WTC11 (cell line): ENCODE measurements around the gene SLC45A1. TPM values are rescaled to one million over a fixed set of nuclear protein-coding genes. Genes with fewer than 3 reads are reported as not detected.
"Not testable (repeated sequence)": the region's sequence is repeated elsewhere in the genome, so short reads cannot be mapped to it uniquely, and the experiment has no call there.

Experiments
- ATAC-seq: fragments of 200-7000 bp; cut with Tn5 transposase; 2 replicates; pipeline ENCODE4 v1.10.0; 2021; ENCODE audit warnings: mild to moderate bottlenecking, moderate library complexity
- CTCF ChIA-PET: fragments of 300-600 bp; sonication (Branson Sonifier 250); formaldehyde crosslinking; loops from one replicate; lab custom pipeline; 2021; ENCODE audit warnings: antibody characterized with exemption; lab: Charles Lee
- POLR2A ChIA-PET: fragments of 350-600 bp; sonication (Branson Sonifier 250); formaldehyde crosslinking; loops from one replicate; lab custom pipeline; 2021; ENCODE audit warnings: antibody characterized with exemption; lab: Charles Lee
- DNase-seq: peaks from one replicate; pipeline ENCODE4 v3.0.0; 2021; ENCODE audit warnings: low spot score
- H3K27ac Mint-ChIP-seq: 2 replicates; pipeline ENCODE4 v1.8.0; 2021; ENCODE audit warnings: mixed read lengths
- H3K27me3 Mint-ChIP-seq: 2 replicates; pipeline ENCODE4 v1.8.0; 2021; ENCODE audit warnings: low read depth, mild to moderate bottlenecking, moderate library complexity, mixed read lengths
- H3K36me3 Mint-ChIP-seq: 2 replicates; pipeline ENCODE4 v1.8.0; 2021; ENCODE audit warnings: mixed read lengths
- H3K4me1 Mint-ChIP-seq: 2 replicates; pipeline ENCODE4 v1.8.0; 2022; ENCODE audit warnings: mixed read lengths
- H3K4me3 Mint-ChIP-seq: 2 replicates; pipeline ENCODE4 v1.8.0; 2021; ENCODE audit warnings: mild to moderate bottlenecking, moderate library complexity, mixed read lengths
- H3K9me3 Mint-ChIP-seq: 2 replicates; pipeline ENCODE4 v1.8.0; 2021; ENCODE audit warnings: mixed read lengths
- CTCF ChIP-seq: fragments of 200-600 bp; IDR thresholded peaks from 2 replicates; pipeline ENCODE4 v1.8.0; 2022; ENCODE audit warnings: antibody characterized with exemption
- E2F5 ChIP-seq: sonication (generic); formaldehyde crosslinking; IDR thresholded peaks from 2 replicates; pipeline ENCODE4 v1.8.1; 2022; ENCODE audit warnings: mild to moderate bottlenecking, moderate library complexity, missing genetic modification reagents
- GTF2I ChIP-seq: fragments of 250-450 bp; sonication (Bioruptor Pico); conservative IDR thresholded peaks from 2 replicates; pipeline ENCODE4 v1.4.0; 2021; ENCODE audit warnings: mild to moderate bottlenecking
- MLX ChIP-seq: sonication (generic); formaldehyde crosslinking; IDR thresholded peaks from 2 replicates; pipeline ENCODE4 v1.8.1; 2023; ENCODE audit warnings: mild to moderate bottlenecking, missing genetic modification reagents, moderate library complexity
- NR2C2 ChIP-seq: sonication (generic); formaldehyde crosslinking; IDR thresholded peaks from 2 replicates; pipeline ENCODE4 v1.8.0; 2022; ENCODE audit warnings: mild to moderate bottlenecking, missing genetic modification reagents
- RORB ChIP-seq: fragments of 250-450 bp; sonication (Bioruptor Pico); IDR thresholded peaks from 2 replicates; pipeline ENCODE4 v1.9.0; 2021; ENCODE audit warnings: mild to moderate bottlenecking
- SMAD3 ChIP-seq: sonication (generic); formaldehyde crosslinking; IDR thresholded peaks from 2 replicates; pipeline ENCODE4 v1.8.0; 2022; ENCODE audit warnings: missing genetic modification reagents, mild to moderate bottlenecking, borderline replicate concordance
- ZNF219 ChIP-seq: sonication (generic); formaldehyde crosslinking; IDR thresholded peaks from 2 replicates; pipeline ENCODE4 v1.8.0; 2023; ENCODE audit warnings: missing genetic modification reagents, mild to moderate bottlenecking, borderline replicate concordance
- ZNF263 ChIP-seq: sonication (generic); formaldehyde crosslinking; IDR thresholded peaks from 2 replicates; pipeline ENCODE4 v1.8.1; 2022; ENCODE audit warnings: low read depth, mild to moderate bottlenecking, moderate library complexity, missing genetic modification reagents
- ZNF317 ChIP-seq: sonication (generic); formaldehyde crosslinking; IDR thresholded peaks from 2 replicates; pipeline ENCODE4 v1.8.1; 2023; ENCODE audit warnings: low read depth, mild to moderate bottlenecking, moderate library complexity, missing genetic modification reagents, borderline replicate concordance
- total RNA-seq: library from RNA; stranded (reverse); gene quantifications from 3 replicates; pipeline ENCODE4 v1.2.3, GENCODE V29; 2021
- TF ChIP-seq, protein P1 (sequence below): fragments of 250-450 bp; sonication (Bioruptor Pico); IDR thresholded peaks from 2 replicates; pipeline ENCODE4 v2.1.2; 2022; ENCODE audit warnings: mild to moderate bottlenecking, moderate library complexity
- TF ChIP-seq, protein P2 (sequence below): sonication (generic); formaldehyde crosslinking; IDR thresholded peaks from 2 replicates; pipeline ENCODE4 v1.8.0; 2022; ENCODE audit warnings: missing genetic modification reagents

SLC45A1 gene
- total RNA-seq, 1 experiment from 2014 or later = 2.3 TPM

GRCh38 chr1:8276173-8276914 is 41.6 kb upstream of the SLC45A1 start:
- POLR2A ChIA-PET = interaction anchor here (0.8 kb wide), 1 partner anchor 14 kb away, joined by 3 read pairs; no protein-coding TSS in a partner anchor
- Mint-ChIP-seq H3K9me3 (peaks cover 13% of the 10 kb centered on the region), H3K27ac (no peak overlapping the region), H3K4me1 (peaks cover 3% of the 10 kb centered on the region; the same call in 1 of the 2 replicates), H3K27me3 (no peaks in the 10 kb centered on the region), H3K4me3 (no peak overlapping the region), H3K36me3 (no peaks in the 10 kb centered on the region)
- DNase-seq = no peak
- CTCF ChIA-PET = interaction anchor here (0.9 to 2.5 kb wide), 2 partner anchors 38 to 260 kb away, joined by 3 to 8 read pairs; no protein-coding TSS in a partner anchor
- ATAC-seq = 0 out of 2 replicates have a peak, but pooled peaks have one; percentile 34
- TF ChIP-seq, protein P1, sequence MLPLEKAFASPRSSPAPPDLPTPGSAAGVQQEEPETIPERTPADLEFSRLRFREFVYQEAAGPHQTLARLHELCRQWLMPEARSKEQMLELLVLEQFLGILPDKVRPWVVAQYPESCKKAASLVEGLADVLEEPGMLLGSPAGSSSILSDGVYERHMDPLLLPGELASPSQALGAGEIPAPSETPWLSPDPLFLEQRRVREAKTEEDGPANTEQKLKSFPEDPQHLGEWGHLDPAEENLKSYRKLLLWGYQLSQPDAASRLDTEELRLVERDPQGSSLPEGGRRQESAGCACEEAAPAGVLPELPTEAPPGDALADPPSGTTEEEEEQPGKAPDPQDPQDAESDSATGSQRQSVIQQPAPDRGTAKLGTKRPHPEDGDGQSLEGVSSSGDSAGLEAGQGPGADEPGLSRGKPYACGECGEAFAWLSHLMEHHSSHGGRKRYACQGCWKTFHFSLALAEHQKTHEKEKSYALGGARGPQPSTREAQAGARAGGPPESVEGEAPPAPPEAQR (CRISPR knock-in tag) = no peak
- TF ChIP-seq NR2C2 (CRISPR knock-in tag) (no peak), GTF2I (CRISPR knock-in tag) (no peak), CTCF (no peak)

DNA sequence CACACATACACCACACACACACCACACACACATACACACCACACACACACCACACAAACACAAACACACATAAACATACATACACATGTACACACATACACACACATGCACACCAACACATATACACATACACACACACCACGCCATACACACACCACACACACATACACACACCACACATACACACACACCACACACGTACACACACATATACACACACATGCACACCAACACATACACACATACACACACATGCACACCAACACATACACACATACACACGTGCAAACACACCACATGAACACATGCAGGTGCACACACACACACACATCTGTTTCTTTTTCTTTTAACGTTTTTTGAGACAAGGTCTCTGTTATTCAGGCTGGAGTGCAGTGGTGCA is 41.0 kb upstream of the SLC45A1 start:
- peaks cover 8% of the 10 kb centered on the region for H3K4me1 Mint-ChIP-seq
- DNase-seq = no peak

DNA sequence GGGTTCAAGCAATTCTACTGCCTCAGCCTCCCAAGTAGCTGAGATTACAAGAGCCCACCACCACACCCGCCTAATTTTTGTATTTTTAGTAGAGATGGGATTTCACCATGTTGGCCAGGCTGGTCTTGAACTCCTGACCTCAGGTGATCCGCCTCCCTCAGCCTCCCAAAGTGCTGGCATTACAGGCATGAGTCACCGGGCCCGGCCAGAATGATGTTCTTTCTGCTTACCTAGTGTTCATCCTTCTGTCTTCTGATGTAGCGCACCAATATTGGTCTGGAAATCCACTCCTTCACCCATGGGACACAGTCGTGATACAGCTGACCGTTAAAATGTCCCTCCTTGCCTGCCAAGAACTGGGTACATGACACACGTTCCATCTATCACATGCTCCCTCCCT is 39.2 kb upstream of the SLC45A1 start:
- H3K27me3 Mint-ChIP-seq, H3K36me3 Mint-ChIP-seq, ATAC-seq, H3K27ac Mint-ChIP-seq, H3K4me3 Mint-ChIP-seq, DNase-seq: not testable (repeated sequence)
- H3K4me1 Mint-ChIP-seq = peaks cover 24% of the 10 kb centered on the region
- CTCF ChIA-PET = interaction anchor here (2.5 kb wide), 1 partner anchor 36 kb away, joined by 8 read pairs; no protein-coding TSS in a partner anchor
- POLR2A ChIA-PET = interaction anchor here (0.7 kb wide), 1 partner anchor 213 kb away, joined by 3 read pairs; no protein-coding TSS in a partner anchor
- H3K9me3 Mint-ChIP-seq = peaks cover 15% of the 10 kb centered on the region

More for the DNA sequence above, 41.0 kb upstream of the SLC45A1 start:
- POLR2A ChIA-PET = interaction anchor here (0.8 kb wide), 1 partner anchor 14 kb away, joined by 3 read pairs; no protein-coding TSS in a partner anchor
- peak overlapping the region; percentile 52 for H3K27ac Mint-ChIP-seq
- TF ChIP-seq CTCF = no peak
- TF ChIP-seq ZNF219 (CRISPR knock-in tag) = no peak
- TF ChIP-seq MLX = no peak
- TF ChIP-seq E2F5 = no peak
- no peak for TF ChIP-seq ZNF317 (CRISPR knock-in tag)
- no peak for TF ChIP-seq RORB (CRISPR knock-in tag)
- no peak for TF ChIP-seq SMAD3 (CRISPR knock-in tag)
- TF ChIP-seq, protein P2, sequence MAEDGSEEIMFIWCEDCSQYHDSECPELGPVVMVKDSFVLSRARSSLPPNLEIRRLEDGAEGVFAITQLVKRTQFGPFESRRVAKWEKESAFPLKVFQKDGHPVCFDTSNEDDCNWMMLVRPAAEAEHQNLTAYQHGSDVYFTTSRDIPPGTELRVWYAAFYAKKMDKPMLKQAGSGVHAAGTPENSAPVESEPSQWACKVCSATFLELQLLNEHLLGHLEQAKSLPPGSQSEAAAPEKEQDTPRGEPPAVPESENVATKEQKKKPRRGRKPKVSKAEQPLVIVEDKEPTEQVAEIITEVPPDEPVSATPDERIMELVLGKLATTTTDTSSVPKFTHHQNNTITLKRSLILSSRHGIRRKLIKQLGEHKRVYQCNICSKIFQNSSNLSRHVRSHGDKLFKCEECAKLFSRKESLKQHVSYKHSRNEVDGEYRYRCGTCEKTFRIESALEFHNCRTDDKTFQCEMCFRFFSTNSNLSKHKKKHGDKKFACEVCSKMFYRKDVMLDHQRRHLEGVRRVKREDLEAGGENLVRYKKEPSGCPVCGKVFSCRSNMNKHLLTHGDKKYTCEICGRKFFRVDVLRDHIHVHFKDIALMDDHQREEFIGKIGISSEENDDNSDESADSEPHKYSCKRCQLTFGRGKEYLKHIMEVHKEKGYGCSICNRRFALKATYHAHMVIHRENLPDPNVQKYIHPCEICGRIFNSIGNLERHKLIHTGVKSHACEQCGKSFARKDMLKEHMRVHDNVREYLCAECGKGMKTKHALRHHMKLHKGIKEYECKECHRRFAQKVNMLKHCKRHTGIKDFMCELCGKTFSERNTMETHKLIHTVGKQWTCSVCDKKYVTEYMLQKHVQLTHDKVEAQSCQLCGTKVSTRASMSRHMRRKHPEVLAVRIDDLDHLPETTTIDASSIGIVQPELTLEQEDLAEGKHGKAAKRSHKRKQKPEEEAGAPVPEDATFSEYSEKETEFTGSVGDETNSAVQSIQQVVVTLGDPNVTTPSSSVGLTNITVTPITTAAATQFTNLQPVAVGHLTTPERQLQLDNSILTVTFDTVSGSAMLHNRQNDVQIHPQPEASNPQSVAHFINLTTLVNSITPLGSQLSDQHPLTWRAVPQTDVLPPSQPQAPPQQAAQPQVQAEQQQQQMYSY = no peak
- TF ChIP-seq ZNF263 (CRISPR knock-in tag) = no peak
- TF ChIP-seq, all 79 proteins: peak for 0
- Mint-ChIP-seq H3K27me3 (no peaks in the 10 kb centered on the region), H3K36me3 (no peaks in the 10 kb centered on the region), H3K4me3 (no peak overlapping the region), H3K9me3 (peaks cover 15% of the 10 kb centered on the region)
- no peak for ATAC-seq
- CTCF ChIA-PET = interaction anchor here (0.9 to 2.5 kb wide), 2 partner anchors 38 to 261 kb away, joined by 3 to 8 read pairs; no protein-coding TSS in a partner anchor
